ENCODE data around the gene KLF3.

Gene KLF3

DNA sequence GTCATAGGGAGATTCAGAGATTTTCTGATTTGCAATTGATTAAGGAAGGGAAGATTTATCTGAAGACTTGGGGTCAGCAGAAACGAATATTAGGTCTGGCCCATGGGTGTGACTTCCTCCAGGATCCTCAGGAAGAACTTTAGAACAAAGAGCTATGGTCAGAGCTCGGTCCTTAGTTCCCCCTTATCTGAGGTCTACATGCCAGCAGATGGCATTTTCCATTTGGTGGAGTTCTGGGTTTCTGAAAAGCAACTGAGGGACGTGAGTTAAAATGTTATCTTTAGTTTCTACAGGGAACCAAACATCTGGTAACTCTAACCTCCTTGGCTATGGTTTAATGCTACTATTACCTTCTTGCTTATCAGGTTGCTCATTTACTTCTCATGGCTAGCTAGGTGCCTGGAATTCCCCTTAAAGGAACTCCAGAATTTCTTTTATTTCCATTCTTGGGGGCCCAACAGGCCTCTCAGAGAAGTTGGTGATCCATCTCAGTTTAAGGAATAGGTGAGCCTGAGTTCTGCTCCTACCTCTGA lies 40.7 kb downstream of the KLF3 start:
- FAIRE-seq = no peak

DNA sequence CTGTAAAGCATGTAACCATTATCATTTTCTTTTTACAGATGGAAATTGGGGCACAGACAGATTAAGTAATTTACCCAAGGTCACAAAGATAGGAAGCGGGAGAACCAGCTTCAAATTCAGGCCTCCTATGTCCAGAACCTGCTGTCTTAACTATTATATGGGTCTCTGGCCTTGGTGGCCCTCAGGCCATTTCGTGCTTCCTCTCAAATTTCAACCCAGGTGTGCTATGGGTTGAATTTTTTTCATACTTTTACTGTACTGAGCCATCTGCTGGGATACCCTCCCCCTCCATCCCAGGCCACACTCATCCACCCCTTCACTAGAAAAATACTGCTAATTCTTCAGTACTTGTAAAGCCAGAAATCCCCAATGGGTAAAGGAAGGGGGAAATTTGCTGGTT lies 42.3 kb downstream of the KLF3 start:
- no peak for FAIRE-seq

DNA sequence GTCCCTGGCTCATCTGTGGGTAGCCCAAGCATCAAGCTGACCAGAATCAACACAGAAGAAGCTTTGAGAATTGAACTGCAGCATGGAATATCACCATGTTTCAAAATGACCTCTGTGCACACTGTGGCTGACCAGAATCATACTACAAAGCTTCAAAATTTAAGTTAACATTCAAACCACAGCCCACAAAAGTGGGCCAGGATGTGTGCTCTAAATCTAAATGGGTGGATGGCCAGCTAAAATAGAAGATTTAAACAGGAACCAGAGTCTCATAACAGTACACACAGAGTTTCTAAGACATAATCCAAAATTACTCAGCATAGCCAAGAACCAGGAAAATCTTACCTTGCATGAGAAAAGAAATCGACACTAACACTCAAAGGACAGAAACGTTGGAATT lies 46.1 kb downstream of the KLF3 start:
- FAIRE-seq = no peak

DNA sequence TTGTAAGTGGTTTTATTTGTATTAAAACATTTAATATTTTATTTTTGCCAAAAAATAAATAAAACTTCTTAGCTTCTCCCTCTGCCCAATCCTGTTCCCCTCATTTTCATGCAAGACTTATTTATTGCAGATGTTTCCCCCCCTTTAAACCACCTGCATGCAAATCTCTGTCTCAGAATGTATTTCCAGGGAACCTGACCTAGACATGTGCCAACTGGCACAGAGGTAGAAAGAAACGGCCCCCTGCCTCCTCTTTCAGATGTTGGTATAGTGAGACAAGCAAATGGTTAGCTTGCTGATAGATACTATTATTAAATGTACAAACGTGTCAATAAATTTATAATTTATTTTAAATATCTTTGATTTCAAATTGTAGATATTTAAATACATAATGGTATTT lies 47.1 kb downstream of the KLF3 start:
- no peak for FAIRE-seq

DNA sequence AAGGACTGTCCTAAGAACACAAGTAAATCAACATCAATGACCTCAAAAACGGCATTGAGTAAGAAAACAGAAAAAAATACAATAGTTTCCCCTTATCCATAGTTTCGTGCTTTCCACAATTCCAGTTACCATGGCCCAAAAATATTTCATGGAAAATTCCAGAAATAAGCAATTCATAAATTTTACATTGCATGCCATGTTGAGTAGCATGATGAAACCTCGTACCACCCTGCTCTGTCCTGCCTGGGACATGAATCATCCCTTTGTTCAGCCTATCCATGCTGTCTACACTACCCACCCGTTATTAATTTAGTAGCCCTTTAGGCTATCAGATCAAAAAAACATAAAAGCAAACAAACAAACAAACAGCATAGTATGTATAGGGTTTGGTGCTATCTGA lies 51.1 kb downstream of the KLF3 start:
- no peak for FAIRE-seq

DNA sequence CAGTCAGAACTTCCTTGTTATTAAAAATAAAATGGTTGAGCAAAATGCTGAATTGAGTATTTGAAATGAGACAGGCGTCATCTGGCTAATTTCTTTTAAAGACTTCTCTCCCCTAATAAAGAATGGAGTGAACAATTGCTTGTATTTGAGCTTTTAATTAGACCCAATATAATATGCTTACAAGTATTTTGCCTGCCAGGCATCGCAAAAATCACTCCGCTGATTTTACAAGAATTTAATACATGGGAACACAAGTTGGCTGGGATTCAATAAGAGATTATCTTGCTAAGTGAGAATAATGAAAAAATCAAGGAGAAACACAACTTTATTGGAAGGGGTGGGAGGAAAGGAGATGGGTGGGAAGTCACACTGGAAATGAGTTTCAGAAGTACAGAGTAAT lies 52.3 kb downstream of the KLF3 start:
- no peak for FAIRE-seq

DNA sequence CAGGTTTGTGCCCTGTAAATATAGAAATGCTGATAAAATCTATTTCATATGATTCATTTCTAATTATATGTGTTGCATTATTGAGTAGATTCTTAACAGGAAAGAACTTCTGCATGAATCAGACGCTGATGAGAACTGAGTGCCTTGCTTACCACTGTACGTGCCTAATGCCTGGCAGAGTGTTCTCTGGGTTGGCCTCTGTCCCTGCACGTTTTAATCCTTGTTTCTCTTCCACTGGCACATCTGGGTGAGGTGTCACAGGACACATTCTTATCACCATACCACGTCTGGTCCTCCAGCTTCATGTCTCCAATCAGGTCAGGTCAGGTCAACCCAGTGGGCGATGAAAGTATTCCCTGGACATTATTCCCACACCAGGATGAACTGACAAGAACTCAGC lies 53.6 kb downstream of the KLF3 start:
- FAIRE-seq = no peak

DNA sequence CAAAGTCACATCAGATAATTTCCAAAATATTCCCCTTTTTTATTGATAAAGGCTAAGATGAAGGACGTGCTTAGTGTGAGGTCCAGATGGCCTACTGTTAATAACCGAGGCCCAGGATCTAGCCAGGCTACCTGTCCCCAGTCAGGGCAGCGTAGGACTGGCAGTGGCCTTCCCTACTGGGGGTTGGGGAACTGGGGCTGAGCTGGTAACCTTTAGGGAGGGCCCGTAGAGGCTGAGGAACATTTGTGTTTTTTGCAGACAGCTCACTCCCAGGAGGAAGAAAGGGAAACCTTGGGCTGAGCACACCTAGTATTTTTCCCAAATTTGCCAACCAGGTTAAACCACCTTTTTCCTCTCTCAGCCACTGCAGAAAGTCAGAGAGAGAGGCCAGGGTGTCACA lies 59.1 kb downstream of the KLF3 start:
- FAIRE-seq = no peak

DNA sequence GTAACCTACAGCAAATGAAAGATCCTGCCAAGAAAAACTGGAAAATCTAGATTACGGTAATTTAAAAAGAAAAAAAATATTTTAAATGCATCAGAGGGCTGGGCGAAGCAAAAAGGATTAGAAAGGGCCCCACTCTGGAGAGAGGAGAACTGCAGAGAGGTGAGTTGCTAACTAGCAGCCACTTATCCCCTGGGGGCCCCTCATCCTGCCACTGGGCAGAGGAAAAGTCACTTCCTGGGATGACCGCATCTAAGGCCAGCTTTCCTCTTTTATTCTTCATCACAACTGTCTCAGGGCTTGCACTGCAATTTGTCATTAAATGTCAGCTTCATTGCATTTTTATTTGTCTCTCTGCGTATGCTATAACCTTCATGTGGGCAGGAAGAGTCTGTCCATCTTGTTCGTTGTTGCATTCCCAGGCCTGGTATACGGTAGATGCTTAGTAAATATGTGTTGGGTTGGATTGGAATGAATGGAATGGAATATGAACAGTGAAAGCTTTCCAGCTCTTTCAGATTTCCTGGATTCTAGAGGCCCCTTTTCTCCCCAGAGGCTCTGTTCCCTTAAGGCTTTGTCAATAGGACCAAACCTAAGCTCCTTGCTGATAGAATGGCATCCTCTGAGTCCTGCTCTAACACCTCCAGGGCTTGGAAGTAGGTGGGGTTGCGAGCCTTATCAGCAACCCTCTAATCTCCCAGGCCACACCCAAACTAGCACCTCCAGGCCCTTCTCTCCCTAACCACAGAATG lies 59.9 kb downstream of the KLF3 start:
- no peak for FAIRE-seq

DNA sequence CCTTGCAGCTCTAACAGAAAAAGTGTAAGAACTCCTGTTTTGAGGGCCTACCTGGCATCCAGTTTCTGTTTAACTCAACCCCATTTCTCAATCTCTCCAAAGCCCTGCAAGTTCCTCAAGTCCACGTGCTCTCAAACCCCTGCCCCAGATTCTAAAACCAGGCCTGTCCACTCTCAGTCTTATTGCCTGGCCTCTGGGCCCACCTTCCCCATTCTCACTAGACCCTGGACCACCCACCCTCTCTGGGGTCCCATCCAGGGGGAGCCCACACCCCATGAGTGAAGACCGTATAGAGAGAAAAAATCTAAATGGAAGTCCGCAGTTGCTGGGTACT lies 60.4 kb downstream of the KLF3 start:
- FAIRE-seq = no peak

DNA sequence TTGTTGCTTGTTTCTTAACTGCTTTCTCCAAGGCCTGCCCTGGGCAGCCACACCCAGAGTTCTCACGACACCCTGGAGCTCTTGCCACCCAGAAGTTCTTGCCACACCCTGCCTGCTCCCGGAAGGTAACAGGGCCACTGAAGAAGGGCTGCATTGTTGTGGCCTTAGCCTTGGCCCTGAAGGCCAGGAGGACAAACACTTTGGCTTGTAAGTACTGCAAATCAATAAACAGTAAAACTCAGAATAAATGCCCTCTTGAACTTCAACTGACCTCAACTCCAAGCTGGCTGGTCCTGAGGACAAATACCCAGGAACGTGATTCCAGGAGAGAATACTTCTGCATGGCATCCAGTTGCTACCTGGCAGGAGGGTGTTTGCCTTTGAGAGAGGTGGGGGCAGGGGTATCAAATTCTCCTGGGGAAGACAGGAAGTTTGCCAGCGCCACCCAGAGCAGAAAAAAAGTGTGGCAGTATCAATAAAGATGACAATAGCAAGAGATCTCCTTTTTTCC lies 64.7 kb downstream of the KLF3 start:
- no peak for FAIRE-seq

DNA sequence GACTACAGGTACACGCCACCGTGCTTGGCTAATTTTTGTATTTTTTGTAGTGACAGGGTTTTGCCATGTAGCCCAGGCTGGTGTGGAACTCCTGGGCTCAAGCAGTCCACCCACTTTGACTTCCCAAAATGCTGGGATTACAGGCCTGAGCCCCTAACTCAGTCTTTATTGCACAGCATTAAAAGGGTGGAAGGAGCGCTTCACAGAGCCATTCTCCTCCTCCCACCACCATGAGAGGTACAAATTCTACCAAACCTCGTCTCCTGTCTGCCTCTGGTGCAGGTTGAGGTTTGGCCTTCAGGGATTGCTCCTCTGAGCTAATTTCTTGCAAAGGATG lies 66.5 kb downstream of the KLF3 start:
- FAIRE-seq = no peak

DNA sequence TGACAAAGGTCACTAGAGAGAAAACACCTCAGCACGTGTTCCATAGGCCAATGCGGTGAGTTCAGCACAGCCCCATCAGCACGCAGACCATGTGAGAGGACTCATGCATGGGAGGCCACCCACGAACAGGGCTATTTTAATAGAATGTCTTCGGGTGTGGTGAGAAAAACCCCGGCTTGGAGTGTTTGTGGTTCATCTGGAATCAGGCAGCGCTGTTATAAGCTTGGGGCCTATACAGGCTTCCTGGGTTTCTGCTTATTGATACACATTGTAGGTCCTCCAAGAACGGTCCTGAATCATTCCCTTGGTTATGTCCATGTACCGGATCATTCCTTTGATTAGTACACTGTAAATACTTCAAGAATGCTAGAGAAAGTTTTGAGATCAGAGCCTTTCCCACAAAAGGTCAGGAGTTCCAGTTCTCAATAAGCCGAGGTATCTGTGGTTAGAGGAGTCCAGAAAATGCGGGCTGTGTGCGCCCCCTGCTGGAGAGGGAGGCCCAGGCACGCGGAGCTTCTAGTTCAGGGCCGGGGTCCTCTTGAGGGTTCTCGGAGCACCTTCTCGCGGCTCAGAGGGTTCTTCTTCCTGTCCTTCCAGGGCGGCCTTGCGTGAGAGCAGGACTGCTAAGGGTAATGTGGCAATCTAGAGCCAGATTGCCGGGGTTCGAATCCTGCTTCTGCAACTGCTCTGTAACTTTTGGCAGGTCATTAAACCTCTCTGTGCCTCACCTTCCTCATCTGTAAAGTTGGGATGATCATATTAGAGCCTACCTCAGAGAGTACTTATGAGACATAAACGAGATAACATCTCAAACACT lies 67.0 kb downstream of the KLF3 start:
- FAIRE-seq = no peak

DNA sequence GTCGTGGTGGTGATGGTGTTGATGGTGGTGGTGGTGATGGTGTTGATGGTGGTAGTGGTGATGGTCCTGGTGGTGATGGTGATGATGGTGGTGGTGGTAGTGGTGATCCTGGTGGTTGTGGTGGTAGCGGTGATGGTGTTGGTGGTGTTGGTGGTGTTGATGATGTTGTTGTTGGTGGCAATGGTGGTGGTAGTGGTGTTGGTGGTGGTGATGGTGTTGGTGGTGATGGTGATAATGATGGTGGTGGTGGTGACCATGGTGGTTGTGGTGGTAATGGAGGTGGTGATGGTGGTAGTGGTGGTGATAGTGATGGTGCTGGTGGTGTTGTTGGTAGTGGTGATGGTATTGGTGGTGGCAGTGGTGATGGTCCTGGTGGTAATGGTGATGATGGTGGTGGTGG lies 69.7 kb downstream of the KLF3 start:
- FAIRE-seq = no peak

DNA sequence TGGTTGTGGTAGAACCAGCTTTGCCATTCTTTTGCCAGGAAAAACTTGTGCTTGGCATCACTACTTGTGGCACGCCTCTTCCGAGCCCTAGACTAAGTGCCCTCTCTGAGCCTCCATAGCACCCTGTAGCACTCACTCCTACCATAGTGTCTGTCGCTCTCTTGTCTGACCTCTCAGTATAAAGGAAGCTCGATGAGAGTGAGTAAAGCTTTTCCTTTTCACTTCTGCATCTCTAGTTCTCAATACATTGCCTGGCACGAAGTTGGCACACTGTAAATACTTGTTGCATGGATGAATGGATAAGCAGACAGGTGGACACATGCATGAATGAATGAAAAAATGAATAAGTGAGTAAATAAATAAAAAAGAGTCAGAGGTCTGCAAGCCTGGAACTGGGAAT lies 70.4 kb downstream of the KLF3 start:
- FAIRE-seq = no peak

DNA sequence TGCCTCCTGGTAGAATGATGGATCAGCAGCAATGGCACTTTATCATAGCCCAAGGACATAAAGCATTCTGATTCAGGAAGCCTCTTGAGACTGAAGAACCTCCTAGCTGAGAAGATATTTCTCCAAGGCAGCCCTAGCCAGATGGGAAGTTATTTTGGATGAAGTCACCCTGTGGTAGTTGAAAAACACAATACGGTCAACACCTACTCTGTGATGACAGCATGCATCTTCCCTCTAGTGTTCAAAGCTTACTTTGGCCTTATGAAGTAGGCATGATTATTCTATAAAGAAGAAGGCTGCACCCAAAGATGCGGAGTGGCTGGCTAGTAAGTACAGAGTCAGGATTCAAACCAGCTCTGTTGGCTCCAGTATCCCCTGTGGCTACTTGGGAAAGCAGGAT lies 70.9 kb downstream of the KLF3 start:
- no peak for FAIRE-seq

DNA sequence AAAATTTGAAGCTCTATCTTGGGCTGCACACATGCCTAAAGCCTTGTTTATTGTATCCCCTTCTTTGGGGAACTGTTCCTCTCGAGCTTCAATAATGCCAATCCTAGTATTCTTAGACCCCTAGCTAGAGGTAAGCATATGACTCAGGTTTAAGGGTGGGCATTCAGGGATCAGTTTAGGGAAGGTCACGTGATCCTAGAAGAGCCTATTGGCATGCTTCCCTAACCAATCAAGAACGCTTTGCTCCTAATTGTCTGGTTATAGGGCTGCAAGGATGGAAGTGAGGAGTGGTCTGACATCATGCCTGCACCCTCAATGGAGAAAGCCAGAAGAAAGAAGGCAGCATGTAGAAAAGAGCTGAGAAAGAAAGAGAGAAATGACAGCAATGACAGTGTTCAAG lies 71.9 kb downstream of the KLF3 start:
- no peak for FAIRE-seq

DNA sequence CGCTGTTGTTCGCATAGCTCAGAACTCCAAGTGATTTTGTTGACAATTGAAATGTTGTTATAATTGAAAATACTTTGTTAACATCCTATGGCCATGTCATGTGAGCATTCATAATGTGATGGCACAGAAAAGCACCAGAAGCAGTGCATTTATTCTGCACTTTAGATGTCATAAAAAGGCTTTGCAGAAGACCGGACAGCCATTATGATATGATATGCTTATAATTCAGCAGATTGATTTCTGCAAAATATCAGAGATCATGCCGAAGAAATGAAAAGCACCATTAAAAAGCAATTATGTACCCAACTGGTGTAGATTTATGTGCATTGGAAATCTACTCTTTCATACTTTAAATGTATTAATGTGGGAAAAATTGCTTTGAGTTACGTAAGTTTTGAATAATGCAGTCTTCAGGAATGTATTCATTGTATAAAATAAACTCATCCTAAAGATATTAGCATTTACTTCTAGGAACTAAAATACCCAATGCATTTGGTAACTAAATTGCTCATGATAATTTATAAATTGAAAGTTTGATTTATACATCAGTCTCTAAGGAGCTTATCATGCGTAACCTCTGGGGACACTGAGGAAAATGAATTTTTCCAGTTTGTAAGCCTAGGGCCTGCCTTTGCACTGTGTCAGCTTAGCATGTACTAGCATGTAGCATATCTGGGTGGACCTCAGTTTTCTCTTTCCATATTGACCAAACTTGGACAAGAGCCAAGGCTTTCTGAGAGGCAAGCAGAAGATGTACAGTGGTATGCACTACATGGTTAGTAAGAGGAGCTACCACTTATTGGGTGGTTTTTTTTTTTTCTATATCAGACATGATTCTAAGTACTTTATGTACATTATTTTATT lies 75.2 kb downstream of the KLF3 start:
- FAIRE-seq = no peak

DNA sequence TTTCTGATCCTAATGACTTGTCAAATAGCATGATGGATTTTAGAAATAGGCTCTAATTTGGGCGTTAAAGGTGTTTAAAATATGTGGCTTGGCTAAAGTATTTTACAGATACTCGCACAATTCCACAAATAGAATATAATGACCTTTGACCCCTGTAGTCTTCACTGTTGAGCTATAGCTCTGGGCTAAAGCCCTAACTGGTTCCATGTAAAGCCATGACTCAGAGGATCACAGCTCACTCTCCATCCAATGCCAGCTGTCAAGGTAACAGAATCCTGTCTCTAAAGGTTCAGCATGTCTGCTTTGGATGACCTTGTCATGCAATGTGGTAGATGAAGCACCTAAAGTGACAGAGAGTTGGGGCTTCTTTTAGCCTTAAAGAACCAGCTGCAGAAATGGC lies 76.3 kb downstream of the KLF3 start:
- no peak for FAIRE-seq

DNA sequence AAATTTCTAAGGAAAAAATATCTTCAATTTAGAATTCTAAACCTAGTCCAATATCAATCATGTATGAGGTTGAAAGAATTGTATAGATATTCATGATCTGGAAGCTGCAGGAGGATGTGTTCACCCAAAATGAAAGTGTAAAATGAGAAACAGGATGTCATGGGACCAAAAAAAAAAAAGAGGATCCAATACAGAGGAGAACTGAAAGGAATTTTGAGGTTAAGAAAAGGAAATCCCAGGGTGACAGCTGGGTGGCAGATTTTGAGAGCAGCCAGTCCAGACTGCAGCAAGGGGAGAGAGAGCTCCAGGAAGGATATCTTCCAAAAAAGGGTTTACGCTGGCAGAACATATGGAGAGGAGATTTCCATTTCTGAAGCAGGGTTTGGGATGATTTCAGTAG lies 79.9 kb downstream of the KLF3 start:
- FAIRE-seq = no peak

DNA sequence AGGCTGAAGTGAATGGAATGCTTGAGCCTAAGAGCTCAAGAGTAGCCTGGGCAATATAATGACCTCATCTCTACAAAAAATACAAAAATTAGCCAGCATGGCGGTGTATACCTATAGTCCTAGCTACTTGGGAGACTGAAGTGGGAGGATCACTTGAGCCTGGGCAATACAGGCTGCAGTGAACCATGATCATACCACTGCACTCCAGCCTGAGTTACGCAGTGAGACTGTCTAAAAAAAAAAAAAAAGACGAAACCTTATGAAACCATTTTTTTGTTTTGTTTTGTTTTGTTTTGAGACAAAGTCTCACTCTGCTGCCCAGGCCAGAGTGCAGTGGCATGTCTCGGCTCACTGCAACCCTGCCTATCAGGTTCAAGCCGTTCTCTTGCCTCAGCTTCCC lies 81.9 kb downstream of the KLF3 start:
- FAIRE-seq = no peak

DNA sequence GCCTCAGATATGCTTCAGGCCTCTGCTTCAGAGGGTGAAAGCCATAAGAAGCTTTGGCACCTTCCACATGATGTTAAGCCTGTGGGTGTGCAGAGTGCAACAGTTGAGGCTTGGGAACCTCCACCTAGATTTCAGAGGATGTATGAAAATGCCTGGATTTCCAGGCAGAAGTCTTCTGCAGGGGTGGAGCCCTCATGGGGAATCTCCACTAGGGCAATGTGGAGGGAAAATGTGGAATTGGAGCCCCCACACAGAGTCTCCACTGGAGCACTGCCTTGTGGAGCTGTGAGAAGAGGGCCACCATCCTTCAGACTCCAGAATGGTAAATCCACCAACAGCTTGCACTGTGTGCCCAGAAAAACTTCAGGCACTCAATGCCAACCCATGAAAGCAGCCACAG lies 83.6 kb downstream of the KLF3 start:
- no peak for FAIRE-seq

DNA sequence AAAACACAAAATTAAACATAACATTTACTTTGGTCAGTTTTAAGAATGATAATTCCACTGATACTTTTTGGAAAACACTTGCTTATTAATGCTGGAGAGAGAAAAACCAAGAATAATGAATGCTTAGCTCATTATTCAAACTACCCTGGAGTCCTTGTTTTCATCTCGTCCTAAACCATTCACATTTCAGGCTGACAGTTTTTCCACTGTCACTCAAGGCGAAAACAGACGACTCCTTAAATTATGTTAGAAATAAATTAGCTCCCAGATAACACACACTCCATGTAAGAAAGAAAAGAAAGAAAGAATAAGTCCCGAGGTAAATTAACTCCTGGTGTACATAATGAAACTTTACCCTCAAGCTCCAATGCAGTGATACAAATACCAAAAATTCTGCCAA lies 85.3 kb downstream of the KLF3 start:
- no peak for FAIRE-seq

Data from endometrium (tissue), 2 donors.